Large intestine (tissue), 3 donors: ENCODE data around the gene LPAR5. TPM values are rescaled to one million over a fixed set of nuclear protein-coding genes. Genes with fewer than 3 reads are reported as not detected.
"Not testable (repeated sequence)": the region's sequence is repeated elsewhere in the genome, so short reads cannot be mapped to it uniquely, and the experiment has no call there.

ENCODE experiments used
- DNase-seq, 2 donors: peaks; one replicate each; pipeline versions ENCODE4 v3.0.0 to v3.0.0-alpha.2; 2013
- H3K27ac ChIP-seq: one replicate; pipeline ENCODE4 v1.5.1; 2013; ENCODE audit warnings: low read length
- H3K27me3 ChIP-seq: 2 replicates; pipeline ENCODE4 v1.6.1; 2013; ENCODE audit warnings: low read length; ENCODE audit not compliant: control insufficient read depth, insufficient read depth
- H3K36me3 ChIP-seq: 2 replicates; pipeline ENCODE4 v1.6.1; 2013; ENCODE audit warnings: low read length; ENCODE audit not compliant: control insufficient read depth, insufficient read depth
- H3K4me1 ChIP-seq: one replicate; pipeline ENCODE4 v1.6.1; 2013; ENCODE audit warnings: low read length; ENCODE audit not compliant: control insufficient read depth, insufficient read depth
- H3K4me3 ChIP-seq: one replicate; pipeline ENCODE4 v1.5.1; 2013; ENCODE audit warnings: low read length
- H3K9me3 ChIP-seq: one replicate; pipeline ENCODE4 v1.6.1; 2013; ENCODE audit warnings: mild to moderate bottlenecking, low read depth, low read length, moderate library complexity; ENCODE audit not compliant: control insufficient read depth
- WGBS: methylation state at CpG from one replicate; pipeline ENCODE4 v1.1.5; 2013; ENCODE audit warnings: low lambda C conversion rate; ENCODE audit not compliant: insufficient coverage; 5-methylcytosine and 5-hydroxymethylcytosine counted together
- polyA plus RNA-seq: library from polyadenylated mRNA; unstranded; fragments of 120-200 nt; gene quantifications from one replicate; pipeline ENCODE4 v1.2.1, GENCODE V29; 2013

Gene LPAR5
- polyA plus RNA-seq, 1 donor: 21.4 TPM

GRCh38 chr12:6607751-6608591, 27.8 kb downstream of the LPAR5 start:
- Histone ChIP-seq H3K4me3 (no peak overlapping the region), H3K27me3 (no peaks in the 10 kb centered on the region), H3K27ac (peak overlapping the region; percentile 93), H3K4me1 (peaks cover 45% of the 10 kb centered on the region), H3K9me3 (no peaks in the 10 kb centered on the region), H3K36me3 (peaks cover 29% of the 10 kb centered on the region)
- DNase-seq: peak; percentile 71 to 86
- 0% methylated on average over 2 of the region's 8 CpGs for WGBS

DNA sequence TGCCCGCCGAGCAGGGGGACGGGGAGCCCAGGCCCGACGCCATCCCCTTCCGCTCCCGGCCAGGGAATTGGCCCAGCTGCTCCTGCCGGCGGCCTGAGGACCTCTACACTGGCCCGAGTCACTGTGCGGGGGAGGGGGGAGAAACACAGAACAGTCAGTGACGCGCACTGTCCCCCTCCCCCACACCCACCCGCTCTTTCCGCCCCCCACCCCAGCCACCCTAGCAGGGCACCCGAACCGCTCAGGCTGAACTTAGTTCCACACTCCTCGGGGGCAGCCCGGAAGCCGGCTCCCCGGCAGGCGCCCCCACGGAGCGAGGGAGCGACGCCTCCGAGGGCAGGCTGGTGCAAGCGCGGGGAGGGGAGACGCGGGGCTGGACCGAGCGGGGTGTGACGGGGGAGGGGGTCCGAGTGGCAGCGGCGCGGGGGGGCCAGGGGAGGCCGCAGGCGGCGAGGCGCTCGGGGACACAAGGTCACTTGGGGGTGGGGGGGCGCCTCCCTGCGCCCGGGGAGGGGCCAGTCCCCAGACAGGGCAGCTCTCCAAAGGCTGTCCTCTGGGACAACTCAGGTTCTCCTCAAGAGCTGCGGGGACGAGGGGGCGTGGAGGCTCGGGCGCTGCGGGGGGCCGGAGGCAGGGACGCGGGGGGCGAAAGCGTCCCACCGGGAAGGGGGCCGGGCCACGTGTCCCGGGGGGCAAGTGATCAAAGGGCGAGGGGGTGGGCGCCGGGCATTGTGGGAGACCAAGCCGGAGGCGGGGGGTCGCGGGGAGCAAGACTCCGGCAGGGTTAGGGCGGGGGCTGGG, 29.2 kb downstream of the LPAR5 start:
- peaks cover 34% of the 10 kb centered on the region for H3K4me1 ChIP-seq
- WGBS: no CpG with 5 or more reads among the region's 70 CpGs
- peak overlapping the region; percentile 80 for H3K4me3 ChIP-seq
- peaks cover 43% of the 10 kb centered on the region for H3K36me3 ChIP-seq
- DNase-seq: peak in 1 of 2 donors; percentile 56
- no peaks in the 10 kb centered on the region for H3K27me3 ChIP-seq
- H3K27ac ChIP-seq: peak overlapping the region; percentile 93
- no peaks in the 10 kb centered on the region for H3K9me3 ChIP-seq

GRCh38 chr12:6605421-6606330, 30.1 kb downstream of the LPAR5 start:
- H3K36me3 ChIP-seq: peaks cover 52% of the 10 kb centered on the region
- peaks cover 34% of the 10 kb centered on the region for H3K4me1 ChIP-seq
- H3K27me3 ChIP-seq: no peaks in the 10 kb centered on the region
- H3K27ac ChIP-seq: peak overlapping the region; percentile 93
- WGBS: no CpG with 5 or more reads among the region's 18 CpGs
- H3K4me3 ChIP-seq: peak overlapping the region; percentile 80
- H3K9me3 ChIP-seq: no peaks in the 10 kb centered on the region
- DNase-seq: peak in 1 of 2 donors; percentile 26

- Histone ChIP-seq H3K27ac (no peak overlapping the region), H3K27me3 (no peaks in the 10 kb centered on the region), H3K36me3 (peaks cover 64% of the 10 kb centered on the region), H3K4me1 (peaks cover 34% of the 10 kb centered on the region), H3K4me3 (peak overlapping the region; percentile 80), H3K9me3 (no peaks in the 10 kb centered on the region)
- WGBS: 40% methylated on average over 1 of the region's 6 CpGs
- peak in 1 of 2 donors; percentile 63 for DNase-seq
Observed at GRCh38 chr12:6604259-6605029, 31.3 kb downstream of the LPAR5 start.

DNA sequence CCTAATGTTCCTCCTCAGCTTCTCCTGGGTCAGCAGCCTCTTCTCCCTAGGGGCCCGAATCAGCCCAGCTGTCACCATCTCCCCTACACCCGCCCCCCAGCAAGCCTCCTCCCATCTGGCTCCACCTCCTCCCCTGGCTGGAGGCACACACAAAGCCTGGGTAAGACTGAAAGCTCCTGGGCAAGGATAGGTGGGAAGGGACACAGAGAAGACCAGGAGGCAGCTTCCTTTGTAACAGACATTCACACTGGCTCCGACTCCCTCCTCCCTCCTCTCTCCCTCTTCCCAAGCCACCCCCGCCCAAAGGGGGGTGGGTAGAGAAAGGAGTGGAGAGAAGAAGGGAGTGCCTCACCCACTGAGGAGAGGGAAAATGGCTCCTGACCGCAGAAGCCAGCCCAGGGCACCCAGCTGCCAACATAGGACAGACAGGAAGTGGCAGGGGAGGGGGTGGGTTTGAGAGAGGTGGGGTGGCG, 32.6 kb downstream of the LPAR5 start:
- Histone ChIP-seq H3K27me3 (no peaks in the 10 kb centered on the region), H3K4me3 (no peak overlapping the region), H3K27ac (peak overlapping the region; percentile 4), H3K9me3 (no peaks in the 10 kb centered on the region), H3K36me3 (peaks cover 76% of the 10 kb centered on the region), H3K4me1 (peaks cover 34% of the 10 kb centered on the region)
- WGBS: no CpG with 5 or more reads among the region's 6 CpGs
- no peak for DNase-seq

DNA sequence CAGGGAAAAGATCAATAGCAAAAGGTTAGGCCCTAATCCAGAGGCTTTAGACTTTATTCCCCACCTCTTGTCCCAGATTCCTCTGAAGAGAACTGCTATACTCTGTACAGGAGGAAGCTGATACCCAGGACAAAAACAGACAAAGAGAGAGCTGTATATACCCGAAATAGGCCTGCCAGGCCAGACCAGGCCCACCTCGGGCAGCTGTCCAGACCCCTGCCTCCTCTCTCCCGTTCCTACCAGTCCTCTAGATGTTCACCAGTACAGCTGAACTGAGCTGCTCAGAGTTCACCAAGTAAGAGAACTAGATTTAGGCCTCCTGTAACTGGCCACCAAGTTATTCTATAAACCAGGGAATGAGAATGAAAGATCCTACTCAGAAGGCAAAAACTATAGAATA, 33.2 kb downstream of the LPAR5 start:
- Histone ChIP-seq H3K4me3 (no peak overlapping the region), H3K4me1 (peaks cover 31% of the 10 kb centered on the region), H3K9me3 (no peaks in the 10 kb centered on the region), H3K27me3 (no peaks in the 10 kb centered on the region), H3K27ac (peak overlapping the region; percentile 4), H3K36me3 (peaks cover 82% of the 10 kb centered on the region)
- 40% methylated on average over 1 of the region's 3 CpGs for WGBS
- no peak for DNase-seq

DNA sequence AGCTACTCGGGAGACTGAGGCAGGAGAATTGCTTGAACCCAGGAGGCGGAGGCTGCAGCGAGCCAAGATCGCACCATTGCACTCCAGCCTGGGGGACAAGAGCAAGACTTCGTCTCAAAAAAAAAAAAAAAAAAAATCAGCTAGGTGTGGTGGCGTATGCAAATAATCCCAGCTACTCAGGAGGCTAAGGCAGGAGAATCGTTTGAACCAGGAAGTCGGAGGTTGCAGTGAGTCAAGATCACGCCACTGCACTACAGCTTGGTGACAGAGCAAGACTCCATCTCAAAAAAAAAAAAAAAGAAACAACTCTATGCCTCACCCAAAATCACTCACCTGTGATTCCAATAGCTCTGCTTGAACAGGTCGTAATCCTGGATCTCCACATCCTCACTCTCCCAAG, 40.1 kb downstream of the LPAR5 start:
- no CpG with 5 or more reads among the region's 10 CpGs for WGBS
- H3K36me3 ChIP-seq: peaks cover 94% of the 10 kb centered on the region
- H3K27ac ChIP-seq: not testable (repeated sequence)

GRCh38 chr12:6592087-6592486, 43.7 kb downstream of the LPAR5 start:
- no peaks in the 10 kb centered on the region for H3K4me1 ChIP-seq
- WGBS: no CpG with 5 or more reads among the region's 8 CpGs
- peaks cover 94% of the 10 kb centered on the region for H3K36me3 ChIP-seq
- DNase-seq: no peak
- no peak overlapping the region for H3K27ac ChIP-seq
- no peaks in the 10 kb centered on the region for H3K27me3 ChIP-seq
- H3K4me3 ChIP-seq: no peak overlapping the region
- no peaks in the 10 kb centered on the region for H3K9me3 ChIP-seq

More for the DNA sequence above, 40.1 kb downstream of the LPAR5 start:
- H3K27me3 ChIP-seq, H3K4me3 ChIP-seq, H3K4me1 ChIP-seq, DNase-seq, H3K9me3 ChIP-seq: not testable (repeated sequence)

DNA sequence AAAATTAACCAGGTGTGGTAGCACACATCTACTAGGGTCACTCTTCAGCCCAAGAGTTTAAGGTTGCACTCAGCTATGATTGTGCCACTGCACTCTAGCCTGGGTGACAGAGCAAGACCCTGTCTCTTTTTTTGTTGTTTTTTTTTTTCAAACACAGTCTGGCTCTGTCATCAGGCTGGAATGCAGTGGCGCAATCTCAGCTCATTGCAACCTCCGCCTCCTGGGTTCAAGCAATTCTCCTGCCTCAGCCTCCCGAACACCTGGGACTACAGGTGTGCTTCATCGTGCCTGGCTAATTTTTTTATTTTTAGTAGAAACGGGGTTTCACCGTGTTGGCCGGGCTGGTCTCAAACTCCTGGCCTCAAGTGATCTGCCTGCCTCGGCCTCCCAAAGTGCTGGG, 49.2 kb downstream of the LPAR5 start:
- DNase-seq: not testable (repeated sequence)

More for the DNA sequence above, 49.2 kb downstream of the LPAR5 start:
- H3K27ac ChIP-seq, H3K27me3 ChIP-seq, H3K9me3 ChIP-seq, H3K4me3 ChIP-seq, H3K4me1 ChIP-seq: not testable (repeated sequence)
- WGBS: no CpG with 5 or more reads among the region's 8 CpGs
- peaks cover 88% of the 10 kb centered on the region for H3K36me3 ChIP-seq
